GM11168 (cell line): ENCODE results near the gene COTL1.
"Not testable (repeated sequence)": the region's sequence is repeated elsewhere in the genome, so short reads cannot be mapped to it uniquely, and the experiment has no call there.

Experiments used
- in situ Hi-C: fragments of 300-500 bp; cut with MboI; formaldehyde crosslinking; loops from one replicate; pipeline ENCODE4 v1.12.0; 2022; ENCODE audit warnings: low sequenced_read_pairs; ENCODE audit not compliant: unreplicated experiment

Gene COTL1

DNA sequence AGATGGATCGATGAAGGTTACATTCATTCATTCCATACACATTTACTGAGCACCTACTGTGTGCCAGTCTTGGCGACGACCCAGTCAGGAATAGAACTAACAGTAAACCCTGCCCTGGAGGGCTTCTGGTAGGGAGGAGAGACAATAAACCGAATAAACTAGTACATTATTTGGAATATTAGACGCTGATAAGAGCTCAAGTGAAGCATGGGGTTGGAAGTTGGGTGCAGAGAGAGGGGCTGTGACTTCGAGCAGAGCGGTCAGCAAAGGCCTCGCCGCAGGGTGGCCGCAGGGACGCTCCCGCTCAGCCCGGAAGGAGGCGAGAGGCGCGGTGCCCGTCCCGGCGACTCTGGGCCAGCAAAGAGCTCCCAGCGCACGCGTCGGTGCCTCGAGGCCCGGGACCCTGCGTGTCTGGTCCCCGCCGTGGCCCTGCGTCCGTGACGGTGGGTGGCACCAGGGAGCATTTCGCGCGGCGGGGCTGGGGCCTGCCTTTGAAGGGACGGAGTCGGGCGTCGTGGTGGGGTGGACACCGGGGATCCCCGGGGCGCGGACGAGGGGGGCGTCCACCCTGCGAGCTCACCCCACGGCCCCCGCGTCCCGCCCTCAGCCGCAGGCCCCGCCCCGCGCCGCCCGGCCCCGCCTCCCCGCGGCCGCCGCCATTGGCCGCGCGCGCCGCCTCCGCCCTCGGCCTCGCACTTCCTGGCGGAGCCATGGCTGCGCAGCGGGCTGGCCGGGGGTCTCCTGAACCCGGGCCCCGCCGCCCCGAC lies 30.1 kb upstream of the COTL1 start, which contains the start of gene KLHL36:
Gene KLHL36, plus strand, starts transcription at position 684 of the 767 bp plus-strand sequence. CDS start 2,357 bp downstream, outside the sequence.
- in situ Hi-C loops: loop anchor here (25.0 kb wide), 1 partner anchor 89 kb away; no protein-coding TSS in a partner anchor

GRCh38 chr16:84643674-84644073 lies 25.8 kb upstream of the COTL1 start:
- in situ Hi-C loops: loop anchor here (25.0 kb wide), 1 partner anchor 94 kb away; no protein-coding TSS in a partner anchor

DNA sequence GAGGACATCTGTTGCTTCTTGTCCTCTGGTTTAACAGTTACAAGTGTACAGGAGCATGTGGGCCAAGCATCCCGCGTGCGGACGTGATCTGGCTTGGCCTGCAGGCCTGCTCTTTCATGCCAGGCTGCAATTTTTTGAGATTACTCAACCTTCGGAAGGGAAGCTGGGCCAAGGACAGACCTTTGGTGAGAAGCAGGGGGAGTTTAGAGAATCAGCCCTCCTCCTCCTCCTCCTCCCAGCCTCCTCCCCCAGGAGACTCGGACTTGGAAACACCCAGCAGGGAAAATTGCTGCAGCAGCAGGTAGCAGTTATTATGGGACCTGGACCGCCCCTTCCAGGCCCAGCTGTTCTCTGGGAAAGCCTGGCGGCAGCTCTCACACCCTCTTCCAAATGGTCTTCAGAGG lies 25.3 kb upstream of the COTL1 start:
- in situ Hi-C loops: loop anchor here (25.0 kb wide), 1 partner anchor 94 kb away; no protein-coding TSS in a partner anchor

- in situ Hi-C loops: loop anchor here (25.0 kb wide), 1 partner anchor 96 kb away; no protein-coding TSS in a partner anchor
Measured at GRCh38 chr16:84641643-84642358, 23.9 kb upstream of the COTL1 start.

DNA sequence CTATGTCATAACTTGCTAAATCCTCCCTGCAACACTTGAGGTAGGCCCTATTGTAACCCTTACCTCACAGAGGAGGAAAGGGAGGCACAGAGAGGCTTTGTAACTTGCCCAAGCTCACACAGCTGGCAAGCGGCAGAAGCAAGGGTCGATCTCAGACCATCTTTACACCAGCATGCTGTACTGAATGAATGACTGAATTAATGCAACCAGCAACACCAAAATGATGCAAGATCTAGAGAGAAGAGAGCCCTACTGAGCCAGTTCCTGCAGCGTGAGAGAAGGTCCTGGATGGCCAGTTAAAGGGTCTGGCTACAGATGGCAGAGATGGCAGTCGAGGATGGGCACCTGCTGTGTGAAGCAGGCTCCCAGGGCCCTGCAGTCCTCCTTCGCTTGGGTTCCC lies 22.3 kb upstream of the COTL1 start:
- in situ Hi-C loops: loop anchor here (25.0 kb wide), 1 partner anchor 97 kb away; no protein-coding TSS in a partner anchor

DNA sequence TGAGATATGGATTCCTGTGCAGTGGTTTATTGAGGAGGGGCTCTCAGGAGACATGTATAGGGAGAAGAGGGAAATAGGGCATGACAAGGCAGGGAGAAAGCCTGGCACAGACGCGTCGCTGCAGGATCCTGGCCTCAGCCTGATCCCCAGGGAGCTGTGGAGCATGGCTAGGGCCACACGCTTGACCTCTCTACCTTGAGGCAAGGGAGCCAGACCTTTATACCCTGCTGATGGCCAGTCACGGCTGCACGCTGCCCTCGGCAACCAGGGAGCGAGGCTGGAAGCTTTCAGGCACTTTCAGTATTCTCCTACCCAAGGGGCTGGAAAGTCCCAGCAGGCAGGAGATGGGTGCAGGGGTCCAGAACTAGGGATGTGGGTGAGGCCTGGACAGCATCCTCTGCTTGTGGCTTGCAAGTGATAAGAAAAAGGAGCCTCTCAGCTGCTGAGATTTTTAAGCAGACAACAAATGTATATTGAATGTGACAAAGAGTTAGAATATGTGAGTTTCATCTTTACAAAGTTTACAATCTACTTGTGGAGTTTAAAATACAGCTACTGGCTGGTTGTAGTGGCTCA lies 20.4 kb upstream of the COTL1 start:
- in situ Hi-C loops: loop anchor here (25.0 kb wide), 1 partner anchor 99 kb away; no protein-coding TSS in a partner anchor

DNA sequence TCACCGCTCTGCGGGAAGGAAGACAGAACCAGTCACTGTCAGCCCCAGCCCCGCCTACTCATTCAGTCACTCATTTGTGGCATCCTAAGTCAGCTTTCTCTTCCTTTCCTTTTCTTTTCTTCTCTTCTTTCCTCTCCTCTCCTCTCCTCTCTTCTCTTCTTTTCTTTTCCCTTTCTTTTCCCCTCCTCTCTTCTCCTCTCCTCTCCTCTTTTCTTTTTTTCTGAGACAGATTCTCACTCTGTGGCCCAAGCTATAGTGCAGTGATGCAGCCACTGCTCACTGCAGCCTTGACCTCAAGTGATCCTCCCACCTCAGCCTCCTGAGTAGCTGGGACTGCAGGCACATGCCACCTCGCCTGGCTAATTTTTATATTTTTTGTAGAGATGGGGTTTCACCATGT lies 19.8 kb upstream of the COTL1 start:
- in situ Hi-C loops: loop anchor here (25.0 kb wide), 1 partner anchor 100 kb away; no protein-coding TSS in a partner anchor

GRCh38 chr16:84635702-84636101 lies 17.8 kb upstream of the COTL1 start:
- in situ Hi-C loops: loop anchor here (25.0 kb wide), 1 partner anchor 102 kb away; no protein-coding TSS in a partner anchor

DNA sequence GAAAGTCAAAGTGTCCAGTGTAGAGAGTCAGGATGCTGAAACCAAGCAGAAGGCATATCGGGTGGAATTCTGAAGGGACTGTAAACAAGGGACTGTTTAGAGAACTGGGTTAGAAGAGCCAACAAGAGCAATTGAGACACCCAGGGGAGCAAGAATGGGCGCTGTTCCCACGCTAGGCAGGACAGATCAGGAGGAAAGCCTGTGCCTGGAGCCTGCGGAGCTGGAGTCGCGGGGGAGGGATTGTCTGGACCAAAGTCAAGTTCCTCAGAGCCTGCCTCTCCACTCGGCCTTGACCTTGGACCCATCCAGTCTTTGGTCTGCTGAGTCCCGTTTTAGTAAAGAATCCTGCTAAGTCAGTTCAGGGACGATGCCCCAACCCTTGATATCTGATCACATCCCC lies 15.7 kb upstream of the COTL1 start:
- in situ Hi-C loops: loop anchor here (25.0 kb wide), 1 partner anchor 104 kb away; no protein-coding TSS in a partner anchor

GRCh38 chr16:84632862-84633261 lies 15.0 kb upstream of the COTL1 start:
- in situ Hi-C loops: loop anchor here (25.0 kb wide), 1 partner anchor 104 kb away; no protein-coding TSS in a partner anchor

- in situ Hi-C loops: loop anchor here (25.0 kb wide), 1 partner anchor 105 kb away; no protein-coding TSS in a partner anchor
Measured at GRCh38 chr16:84631886-84632285, 14.0 kb upstream of the COTL1 start.

- in situ Hi-C loops: loop anchor here (25.0 kb wide), 1 partner anchor 106 kb away; no protein-coding TSS in a partner anchor
Measured at GRCh38 chr16:84631153-84631466, 13.2 kb upstream of the COTL1 start.

- in situ Hi-C loops: loop anchor here (25.0 kb wide), 1 partner anchor 107 kb away; no protein-coding TSS in a partner anchor
Measured at GRCh38 chr16:84630446-84631152, 12.7 kb upstream of the COTL1 start.

DNA sequence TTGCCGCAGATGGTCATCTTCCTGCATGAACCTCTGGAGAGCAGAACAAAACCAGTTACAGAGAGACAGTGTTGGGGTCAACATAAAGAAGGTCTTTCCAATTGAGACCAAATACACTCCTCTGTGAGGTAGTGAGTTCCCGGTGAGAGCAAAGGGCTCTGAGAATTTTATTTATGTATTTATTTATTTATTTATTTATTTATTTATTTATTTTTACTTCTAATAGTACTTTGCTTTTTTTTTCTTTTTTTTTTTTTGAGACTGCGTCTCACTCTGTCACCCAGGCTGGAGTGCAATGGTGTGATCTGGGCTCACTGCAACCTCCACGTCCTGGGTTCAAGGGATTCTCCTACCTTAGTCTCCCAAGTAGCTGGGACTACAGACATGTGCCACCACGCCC lies 12.1 kb upstream of the COTL1 start:
- in situ Hi-C loops: loop anchor here (25.0 kb wide), 1 partner anchor 107 kb away; no protein-coding TSS in a partner anchor

GRCh38 chr16:84629580-84629979 lies 11.7 kb upstream of the COTL1 start:
- in situ Hi-C loops: loop anchor here (25.0 kb wide), 1 partner anchor 108 kb away; no protein-coding TSS in a partner anchor

- in situ Hi-C loops: loop anchor here (25.0 kb wide), 1 partner anchor 109 kb away; no protein-coding TSS in a partner anchor
Measured at GRCh38 chr16:84628226-84628731, 10.4 kb upstream of the COTL1 start.

- in situ Hi-C loops: loop anchor here (25.0 kb wide), 1 partner anchor 112 kb away; no protein-coding TSS in a partner anchor
Measured at GRCh38 chr16:84625556-84625955, 7.7 kb upstream of the COTL1 start.

DNA sequence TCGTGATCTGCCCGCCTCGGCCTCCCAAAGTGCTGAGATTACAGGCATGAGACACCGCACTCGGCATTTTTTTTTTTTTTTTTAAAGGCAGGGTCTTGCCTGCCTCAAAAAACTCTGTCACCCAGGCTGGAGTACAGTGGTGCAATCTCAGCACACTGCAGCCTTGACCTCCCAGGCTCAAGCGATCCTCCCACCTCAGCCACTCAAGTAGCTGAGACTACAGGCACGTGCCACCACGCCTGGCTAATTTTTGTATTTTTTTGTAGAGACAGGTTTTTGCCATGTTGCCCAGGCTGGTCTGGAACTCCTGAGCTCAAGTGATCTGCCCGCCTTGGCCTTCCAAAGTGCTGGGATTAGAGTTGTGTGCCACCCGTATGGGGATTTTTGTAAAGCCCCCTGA lies 3.0 kb upstream of the COTL1 start:
- in situ Hi-C loops: not testable (repeated sequence)
